GM11168 (cell line): ENCODE results near the gene BEST1.

Source experiments
- in situ Hi-C: fragments of 300-500 bp; cut with MboI; formaldehyde crosslinking; loops from one replicate; pipeline ENCODE4 v1.12.0; 2022; ENCODE audit warnings: low sequenced_read_pairs; ENCODE audit not compliant: unreplicated experiment

The BEST1 gene

DNA sequence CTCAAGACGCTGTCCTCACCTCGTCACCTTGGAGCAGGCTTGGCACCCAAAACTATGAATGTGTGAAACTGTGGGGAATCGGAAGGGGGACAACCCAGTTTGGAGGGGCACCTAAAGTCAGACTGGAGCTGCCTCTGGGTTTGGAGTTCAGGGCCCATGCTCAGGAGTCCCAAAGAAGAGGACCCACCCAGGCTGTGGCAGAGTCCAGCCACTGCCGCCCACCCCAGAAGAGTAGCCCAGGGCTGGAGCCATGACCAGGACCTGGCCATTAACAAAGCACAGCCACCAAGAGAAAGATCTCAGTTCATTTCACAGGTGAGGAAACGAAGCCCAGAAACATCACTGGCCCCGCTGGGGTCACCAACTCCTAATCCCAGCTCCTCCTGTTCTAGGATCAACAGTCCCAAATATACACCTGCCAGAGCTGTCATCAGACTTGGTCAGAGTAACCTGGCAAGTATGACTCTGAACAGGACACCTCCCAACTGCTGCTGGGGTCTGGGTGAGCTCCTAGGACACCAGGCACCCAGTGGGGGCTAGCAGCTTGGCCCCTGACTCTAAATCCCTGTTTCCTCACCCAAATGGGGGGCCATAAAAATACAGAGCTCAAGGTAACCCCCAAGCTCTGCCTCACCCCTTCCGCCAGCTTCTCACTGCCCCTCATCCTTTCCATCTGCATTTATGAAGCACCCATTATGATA lies 35.5 kb upstream of the BEST1 start:
- in situ Hi-C loops = no loop called here

DNA sequence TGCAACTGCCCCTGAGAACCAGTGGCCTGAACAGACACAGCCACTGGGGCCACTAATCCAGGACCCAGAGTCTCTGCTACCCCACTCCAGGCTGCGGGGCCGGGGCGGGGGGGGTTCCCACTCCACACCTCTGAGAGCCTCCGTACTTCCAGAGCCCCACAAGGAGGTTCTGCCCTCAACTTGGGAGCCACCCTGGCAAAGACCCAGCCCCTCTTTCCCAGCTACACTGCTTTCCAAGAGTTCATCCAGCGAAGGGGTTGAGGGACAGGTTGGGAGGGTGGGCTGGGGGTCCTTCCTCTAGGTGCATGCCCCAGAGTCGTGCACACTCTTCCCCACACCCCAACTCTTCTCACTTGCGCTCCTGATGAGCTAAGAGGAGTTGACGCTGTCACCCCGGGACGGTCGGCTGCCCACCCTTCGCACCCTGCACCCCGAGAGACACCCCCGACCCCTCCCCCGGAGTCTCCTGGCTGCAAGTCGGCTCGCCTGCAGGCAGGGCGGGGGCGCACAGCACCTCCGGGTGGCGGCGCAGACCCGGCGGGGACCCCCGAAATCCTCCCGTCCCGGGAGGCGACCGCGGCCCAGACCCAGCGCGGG lies 33.3 kb upstream of the BEST1 start:
- in situ Hi-C loops = no loop called here

DNA sequence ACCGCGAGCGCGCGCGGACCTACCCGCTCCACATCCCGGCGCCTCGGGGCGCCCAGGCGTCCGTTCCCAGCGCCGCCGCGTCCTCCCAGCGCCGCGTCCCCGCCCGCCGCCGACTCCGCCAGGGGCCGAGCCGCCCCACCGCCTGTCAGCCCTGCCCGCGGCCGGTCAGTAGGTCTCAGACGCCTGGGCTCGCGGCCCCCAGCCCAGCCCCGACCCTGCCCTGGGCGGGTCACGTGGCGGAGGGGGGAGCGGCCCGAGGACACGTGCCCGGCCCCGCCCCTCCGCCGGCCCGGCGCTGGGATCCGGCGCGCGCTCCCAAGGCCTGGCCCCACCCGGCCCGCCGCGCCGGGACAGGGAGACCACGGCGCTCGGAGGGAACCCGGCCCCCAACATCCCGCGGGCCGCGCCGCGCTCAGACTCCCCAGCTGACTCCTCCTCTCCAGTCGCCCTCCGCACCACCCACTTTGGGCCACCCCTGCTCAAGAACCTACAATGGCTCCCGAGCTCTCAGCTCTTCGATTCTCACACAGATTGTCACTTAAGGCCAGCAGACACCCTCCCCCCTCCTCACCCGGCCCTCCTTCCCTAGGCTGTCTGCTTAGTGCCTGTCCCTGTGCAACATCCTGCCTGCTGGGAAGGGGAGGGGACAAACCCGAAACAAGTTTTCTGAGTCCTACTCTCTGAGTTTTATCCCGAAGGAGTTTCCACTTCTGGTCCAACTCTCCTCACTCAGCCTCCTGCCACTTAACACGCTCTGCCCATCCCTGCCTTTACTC lies 32.6 kb upstream of the BEST1 start, which contains the start of gene RAB3IL1:
Gene RAB3IL1 (minus strand): TSS at position 233 of the 776 bp plus-strand sequence. CDS start 199 bp downstream, at position 34.
- in situ Hi-C loops = no loop called here

DNA sequence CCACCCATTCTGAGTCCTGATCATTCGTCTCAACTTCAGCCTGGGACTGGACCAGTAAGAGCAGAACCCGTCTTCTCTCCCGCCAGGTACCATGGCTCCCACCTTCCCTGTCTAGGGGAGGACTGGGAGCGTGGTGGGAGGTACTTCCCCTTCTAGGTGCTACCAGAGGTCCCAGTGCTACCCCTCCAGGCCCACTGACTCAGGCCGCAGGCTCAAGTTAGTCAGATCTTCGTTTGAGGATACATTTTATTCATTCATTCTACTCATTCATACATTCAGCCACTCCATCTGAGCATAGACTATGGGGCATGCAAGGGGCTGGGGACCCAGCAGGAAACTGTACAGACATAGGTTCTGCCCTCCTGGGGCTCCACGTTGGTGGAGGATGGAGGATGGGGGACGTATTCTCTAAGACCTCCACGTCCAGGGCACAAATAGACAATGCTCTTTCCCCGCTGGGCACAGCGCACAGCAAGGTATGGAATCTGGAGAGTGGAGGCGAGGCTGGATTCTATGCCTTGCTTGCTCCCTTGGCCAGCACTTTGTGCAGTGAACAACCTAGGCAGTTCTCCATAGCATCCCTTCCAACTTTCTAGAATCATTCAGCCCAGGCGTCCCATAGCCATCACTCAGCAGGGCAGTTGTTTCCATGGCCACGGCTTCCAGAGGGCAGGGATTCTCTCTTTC lies 31.8 kb upstream of the BEST1 start:
- in situ Hi-C loops = no loop called here

DNA sequence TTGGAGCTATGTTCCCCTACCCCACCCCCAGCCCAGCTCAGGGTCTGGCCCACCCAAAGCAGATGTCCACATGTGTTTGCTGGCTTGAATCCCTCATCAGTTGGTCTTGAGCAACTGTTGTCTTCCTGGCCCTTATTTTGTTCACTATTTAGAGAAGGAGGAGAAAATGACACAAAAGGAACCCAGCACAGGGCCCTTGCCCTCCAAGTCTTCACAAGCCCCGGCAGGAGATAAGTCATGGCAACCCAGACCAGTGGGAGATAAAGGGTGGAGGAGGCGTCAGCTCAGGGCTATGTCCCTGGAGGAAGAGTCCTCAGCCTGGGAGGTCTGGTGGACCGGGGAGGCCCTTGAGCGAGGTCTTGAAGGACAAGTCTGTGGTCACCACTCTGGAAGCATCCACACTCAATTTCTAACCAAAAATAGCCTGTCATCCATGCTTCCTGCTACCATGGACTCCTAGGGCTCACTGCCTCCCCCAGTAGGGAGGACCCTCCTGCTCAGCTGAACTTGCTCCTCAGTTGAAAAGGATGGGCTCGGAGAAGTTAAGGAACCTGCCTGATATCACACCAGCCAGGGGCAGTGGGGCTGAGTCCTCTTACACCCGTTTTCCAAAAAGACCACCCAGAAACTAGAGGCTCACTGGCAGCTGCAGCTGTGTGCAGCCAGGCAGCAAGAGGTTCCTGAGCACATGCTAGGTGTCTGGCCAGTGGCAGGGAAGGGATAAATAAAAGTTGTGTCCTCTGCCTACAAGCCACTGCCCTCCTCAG lies 31.0 kb upstream of the BEST1 start:
- in situ Hi-C loops = no loop called here

DNA sequence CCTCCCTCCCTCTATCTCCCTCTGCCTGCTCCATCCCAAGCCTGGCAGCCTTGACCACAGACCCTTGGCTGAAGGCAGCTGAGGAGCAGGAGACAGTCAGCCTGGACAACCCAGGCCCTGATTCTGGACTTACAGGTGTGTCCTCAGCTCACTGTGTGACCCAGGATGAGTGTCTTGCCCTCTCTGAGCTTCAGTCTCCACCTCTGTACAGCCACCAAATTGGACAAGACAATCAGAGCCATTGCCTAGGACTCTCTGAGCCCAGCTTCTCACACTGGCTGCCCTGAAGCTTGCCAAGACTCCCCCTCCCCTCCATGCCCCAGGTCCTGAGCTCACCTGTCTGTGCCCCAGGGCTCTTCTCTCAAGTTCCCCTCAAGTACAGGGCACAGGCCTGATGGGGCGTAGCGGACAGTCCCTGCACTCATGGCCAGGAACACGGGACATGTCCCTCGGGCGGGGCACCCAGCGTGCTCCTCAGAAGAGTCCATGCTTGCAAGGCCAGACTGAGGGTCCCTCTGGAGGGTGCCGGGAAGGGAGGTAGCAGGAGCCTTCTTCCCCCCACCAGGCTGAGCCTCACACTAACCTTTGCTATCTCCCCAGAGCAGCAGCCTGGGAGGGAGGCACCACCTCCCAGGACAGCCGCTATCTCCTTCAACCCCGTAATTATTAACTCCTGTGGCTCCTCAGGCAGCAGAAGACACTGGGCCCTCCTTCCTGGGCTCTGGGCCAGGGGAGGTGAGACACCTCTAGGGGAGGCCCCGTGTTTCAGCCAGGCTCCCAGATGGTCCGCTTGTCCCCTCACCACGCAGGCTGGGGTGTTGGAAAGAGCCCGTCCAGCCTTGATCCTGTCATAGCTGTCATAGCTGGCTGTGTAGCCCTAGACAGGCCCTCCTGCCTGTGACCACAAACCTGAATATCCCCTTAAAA lies 30.2 kb upstream of the BEST1 start:
- in situ Hi-C loops = no loop called here

DNA sequence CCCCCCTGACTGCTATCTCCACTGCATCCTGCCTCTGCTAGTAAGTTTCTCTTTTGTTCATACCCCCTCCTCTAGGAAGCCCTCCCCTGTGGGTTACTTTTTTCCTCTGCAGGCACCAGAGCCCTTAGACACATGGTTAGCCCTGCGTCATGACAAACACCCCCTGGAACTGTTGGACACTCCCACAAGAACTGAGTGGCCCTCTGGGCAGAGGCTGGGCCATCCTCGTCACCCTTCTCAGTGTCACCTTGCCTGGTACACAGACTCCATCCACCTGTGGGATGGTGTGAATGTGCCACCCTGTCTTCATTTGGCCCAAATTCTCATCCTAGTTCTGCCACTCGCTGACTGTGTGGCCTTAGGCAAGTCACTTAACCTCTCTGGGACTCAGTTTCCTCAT lies 28.7 kb upstream of the BEST1 start:
- in situ Hi-C loops = no loop called here

DNA sequence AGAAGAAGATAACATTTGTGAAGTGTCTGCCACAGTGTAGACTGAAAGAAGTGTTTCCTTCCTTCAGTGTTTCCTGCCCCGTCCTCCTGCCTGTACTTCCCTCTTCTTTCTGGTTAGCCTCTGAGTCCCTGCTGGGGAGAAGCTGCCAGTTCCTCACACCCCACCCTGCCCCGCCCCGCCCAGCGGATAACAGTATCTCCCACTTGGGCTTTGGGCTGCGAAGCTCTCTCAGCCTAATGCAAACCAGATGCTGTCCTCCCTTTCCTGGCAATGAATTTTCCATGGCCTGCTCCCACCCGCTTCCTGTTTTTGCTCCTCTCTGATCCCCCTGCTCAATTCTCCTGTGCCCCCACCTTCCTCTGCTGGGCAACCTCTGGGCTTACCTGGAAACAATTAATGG lies 27.6 kb upstream of the BEST1 start:
- in situ Hi-C loops = no loop called here

DNA sequence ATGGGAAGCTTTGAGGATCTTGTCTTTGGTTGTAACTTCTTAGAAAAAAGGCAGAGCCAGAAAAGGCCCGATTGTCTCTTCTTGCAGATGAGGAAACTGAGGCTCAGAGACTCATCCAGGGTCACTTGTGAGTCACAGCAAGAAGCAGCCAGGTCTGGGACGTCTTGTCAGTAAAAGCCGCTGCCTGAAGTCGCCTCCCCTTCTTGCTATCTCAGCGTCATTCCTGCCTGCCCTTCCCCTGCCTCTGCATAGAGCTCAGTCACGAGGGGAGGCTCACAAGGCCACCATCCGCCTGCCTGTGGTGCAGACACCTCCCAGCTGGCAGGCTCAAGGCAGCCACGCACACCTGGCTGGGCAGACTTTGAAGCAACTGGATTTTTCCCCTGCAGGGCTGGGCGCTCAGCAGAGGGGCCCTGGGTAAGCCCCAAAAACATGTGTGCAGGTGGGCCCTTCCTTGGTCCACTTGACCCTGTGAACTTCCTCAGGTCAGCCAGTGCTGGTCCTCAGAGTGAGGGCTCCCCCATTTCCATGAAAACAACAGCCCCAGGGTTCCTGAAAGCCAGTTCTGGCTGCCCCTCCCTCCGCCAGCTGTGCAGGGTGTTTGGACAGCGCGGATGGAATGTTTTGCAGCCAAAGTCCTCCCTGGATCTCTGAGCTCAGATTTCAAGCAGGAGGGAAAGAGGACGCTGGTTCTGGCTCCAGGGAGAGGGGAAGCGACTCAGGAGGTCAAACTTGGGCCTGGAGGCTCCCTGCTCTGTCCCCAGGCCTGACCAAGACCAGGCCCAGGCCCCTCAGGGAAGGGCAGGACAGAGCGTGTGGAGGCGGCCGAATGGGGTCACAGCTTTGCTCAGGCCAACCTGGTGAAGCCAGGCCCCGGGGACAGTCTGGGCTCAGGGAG lies 26.7 kb upstream of the BEST1 start:
- in situ Hi-C loops = no loop called here

DNA sequence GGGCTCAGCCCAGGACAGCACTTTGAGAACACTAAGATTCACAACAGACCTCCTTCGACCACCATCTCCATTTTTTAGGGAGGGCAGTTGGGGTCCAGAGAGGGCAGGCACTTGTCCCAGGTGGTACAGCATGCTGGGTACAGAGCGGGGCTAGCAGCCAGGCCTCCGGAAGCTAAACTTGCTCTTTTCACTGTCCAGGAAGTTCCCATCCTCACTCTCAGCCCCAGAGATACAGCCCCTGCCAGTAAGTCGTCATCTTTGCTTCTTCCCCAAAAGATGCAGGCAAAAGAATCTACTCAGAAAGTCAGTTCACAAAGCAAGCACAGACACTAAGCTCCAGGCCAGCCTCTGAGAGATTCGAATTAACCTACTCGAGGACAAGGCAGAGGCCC lies 26.1 kb upstream of the BEST1 start:
- in situ Hi-C loops = no loop called here

DNA sequence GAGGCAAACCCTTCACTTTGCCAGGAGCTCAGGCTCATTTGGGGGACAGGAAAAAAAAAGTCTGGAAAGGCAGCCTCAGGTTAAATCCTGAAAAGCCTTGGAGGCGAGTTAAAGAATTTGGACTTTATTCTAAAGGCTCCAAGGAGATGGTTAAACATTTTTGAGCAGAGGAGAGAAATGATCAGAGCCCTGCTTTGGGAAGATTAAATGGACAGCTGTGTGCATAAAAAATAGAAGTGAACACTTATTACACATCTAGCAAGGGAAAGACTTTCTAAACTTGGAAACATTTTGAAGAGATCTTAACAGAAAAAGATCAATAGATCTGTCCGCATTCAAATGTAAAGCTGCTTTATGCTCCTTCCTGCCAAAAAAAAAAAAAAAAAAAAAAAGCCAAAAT lies 24.4 kb upstream of the BEST1 start:
- in situ Hi-C loops = no loop called here

DNA sequence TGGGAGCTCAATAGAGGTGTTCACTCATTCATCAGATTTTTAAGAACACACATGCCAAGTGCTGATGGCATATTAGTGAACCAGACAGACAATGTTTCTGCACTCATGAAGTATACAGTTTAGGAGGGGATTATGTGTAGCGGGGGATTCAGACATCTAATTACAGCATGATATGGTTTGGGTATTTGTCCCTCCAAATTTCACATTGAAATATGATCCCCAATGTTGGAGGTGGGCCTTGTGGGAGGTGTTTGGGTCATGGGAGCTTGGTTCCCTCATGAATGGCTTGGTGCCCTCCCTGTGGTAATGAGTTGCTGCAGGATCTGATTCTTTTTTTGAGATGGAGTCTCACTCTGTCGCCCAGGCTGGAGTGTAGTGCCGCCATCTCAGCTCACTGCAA lies 23.9 kb upstream of the BEST1 start:
- in situ Hi-C loops = no loop called here

DNA sequence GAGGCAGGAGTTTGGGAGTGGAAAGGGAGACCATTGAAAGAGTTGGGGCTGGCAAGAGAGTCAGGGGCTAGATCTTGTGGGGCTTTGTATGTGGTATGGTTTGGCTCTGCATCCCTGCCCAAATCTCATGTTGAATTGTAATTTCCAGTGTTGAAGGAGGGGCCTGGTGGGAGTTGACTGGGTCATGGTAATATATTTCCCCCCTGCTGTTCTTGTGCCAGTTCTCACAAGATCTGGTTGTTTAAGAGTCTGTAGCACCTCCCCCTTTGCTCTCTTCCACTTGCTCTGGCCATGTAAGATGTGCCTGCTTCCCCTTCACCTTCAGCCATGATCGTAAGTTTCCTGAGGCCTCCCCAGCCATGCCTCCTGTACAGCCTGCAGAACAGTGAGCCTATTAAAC lies 22.6 kb upstream of the BEST1 start:
- in situ Hi-C loops = no loop called here

DNA sequence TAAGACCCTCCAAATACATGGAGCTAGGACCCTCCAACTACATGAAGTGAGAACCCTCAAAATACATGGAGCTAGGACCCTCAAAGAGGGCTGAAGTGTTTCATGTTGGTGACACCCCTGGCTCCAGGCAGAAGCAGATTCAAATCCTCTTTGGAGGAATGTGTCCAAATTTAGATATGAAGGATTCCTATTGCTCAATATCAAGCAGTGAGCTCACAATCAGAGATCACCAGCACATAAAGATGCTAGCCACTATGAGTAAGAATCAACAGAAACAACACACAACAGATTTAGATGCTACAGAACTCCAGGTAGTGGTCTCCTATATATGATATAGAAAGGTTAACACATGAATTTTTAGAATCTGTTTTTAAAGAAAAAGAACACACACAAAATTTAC lies 21.5 kb upstream of the BEST1 start:
- in situ Hi-C loops = no loop called here

DNA sequence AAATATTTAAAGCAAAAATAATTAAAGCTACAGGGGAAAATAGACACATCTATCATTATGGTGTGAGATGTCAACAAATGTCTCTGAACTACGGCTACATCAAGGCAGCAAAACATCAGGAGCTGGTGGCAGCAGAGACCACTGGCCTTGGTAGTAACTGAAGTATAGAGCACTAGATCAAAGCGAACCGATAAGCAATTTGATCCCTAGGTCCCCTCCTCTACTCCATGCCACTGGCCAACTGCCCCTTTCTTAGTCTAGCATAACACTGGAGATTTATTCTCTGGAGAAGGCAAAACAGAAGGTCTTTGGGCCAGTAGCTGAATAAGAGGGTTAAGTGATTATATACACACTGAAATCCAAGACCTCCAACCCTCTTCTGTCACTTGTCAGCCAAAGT lies 19.2 kb upstream of the BEST1 start:
- in situ Hi-C loops = no loop called here

DNA sequence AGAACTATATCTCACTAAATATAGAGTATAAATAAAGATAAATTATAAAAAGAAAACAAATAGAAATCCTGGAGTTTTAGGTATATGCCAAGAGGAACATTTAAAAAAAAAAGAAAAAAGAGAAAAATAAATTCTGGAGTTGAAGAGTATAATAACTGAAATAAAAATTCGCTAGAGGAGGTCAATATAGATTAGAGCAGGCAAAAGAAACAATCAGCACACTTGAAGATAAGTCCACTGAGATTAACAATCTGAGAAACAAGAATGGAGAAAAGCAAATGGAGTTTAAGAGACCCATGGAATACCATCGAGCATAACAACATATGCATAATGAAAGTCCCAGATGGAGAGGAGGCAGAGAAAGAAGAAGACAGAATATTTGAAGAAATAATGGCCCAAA lies 14.3 kb upstream of the BEST1 start:
- in situ Hi-C loops = no loop called here

DNA sequence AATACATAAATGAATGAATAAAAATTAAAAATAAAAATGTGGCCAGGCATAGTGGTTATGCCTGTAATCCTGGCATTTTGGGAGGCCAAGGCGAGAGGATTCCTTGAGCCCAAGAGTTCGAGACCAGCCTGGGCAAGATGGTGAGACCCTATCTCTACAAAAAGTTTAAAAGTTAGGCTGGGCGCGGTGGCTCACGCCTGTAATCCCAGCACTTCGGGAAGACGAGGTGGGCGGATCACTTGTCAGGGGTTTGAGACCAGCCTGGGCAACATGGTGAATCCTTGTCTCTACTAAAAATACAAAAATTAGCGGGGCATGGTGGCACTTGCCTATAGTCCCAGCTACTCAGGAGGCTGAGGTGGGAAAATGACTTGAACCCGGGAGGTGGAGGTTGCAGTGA lies 9.7 kb upstream of the BEST1 start:
- in situ Hi-C loops = no loop called here

DNA sequence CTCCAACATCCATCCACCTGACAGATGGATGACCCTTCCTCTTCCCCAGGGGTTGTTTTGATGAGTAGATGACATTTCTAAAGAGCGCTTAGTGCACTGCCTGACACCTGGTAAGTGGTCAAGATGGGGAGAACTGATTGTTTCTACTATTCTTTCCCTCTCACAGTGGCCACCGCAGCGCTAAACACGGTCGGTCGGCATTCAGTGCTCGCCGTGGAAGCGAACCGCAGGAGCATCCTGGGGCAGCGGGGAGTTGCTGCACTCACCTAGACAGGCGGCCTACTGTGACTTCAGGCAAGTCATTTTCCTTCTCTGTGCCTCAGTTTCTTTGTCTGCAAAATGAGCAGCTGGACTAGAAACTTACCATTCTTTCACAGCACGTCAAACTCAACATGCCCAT lies 5.0 kb upstream of the BEST1 start:
- in situ Hi-C loops = no loop called here
